Ovary (tissue), 9 donors: Measurements from ENCODE around the gene PI4K2B. TPM values are rescaled to one million over a fixed set of nuclear protein-coding genes. Genes with fewer than 3 reads are reported as not detected.
"Not testable (repeated sequence)": the region's sequence is repeated elsewhere in the genome, so short reads cannot be mapped to it uniquely, and the experiment has no call there.

ENCODE experiments used
- DNase-seq, 5 donors: peaks; one replicate each; pipeline ENCODE4 v3.0.0-alpha.2; 2019 to 2020
- H3K27ac ChIP-seq, 2 donors: fragments of 200-600 bp; one replicate each; pipeline versions ENCODE4 v1.5.1 to v1.8.0; 2019 to 2022
- H3K27me3 ChIP-seq: fragments of 200-600 bp; one replicate; pipeline ENCODE4 v1.8.0; 2022
- H3K36me3 ChIP-seq: fragments of 200-600 bp; sonication (generic); one replicate; pipeline ENCODE4 v1.5.1; 2019
- H3K4me1 ChIP-seq: one replicate; pipeline ENCODE4 v1.8.1; 2013; ENCODE audit warnings: mild to moderate bottlenecking, moderate library complexity; ENCODE audit not compliant: insufficient read depth
- H3K4me3 ChIP-seq: fragments of 200-600 bp; sonication (generic); one replicate; pipeline ENCODE4 v1.5.1; 2017
- H3K9me3 ChIP-seq, 2 donors: fragments of 200-600 bp in 1 of 2; sonication (generic) in 1 of 2; one replicate each; pipeline versions ENCODE4 v1.5.1 to v1.8.1; 2013 to 2019; ENCODE audit warnings: mild to moderate bottlenecking in 1 of 2, moderate library complexity in 1 of 2
- CTCF ChIP-seq, 3 donors: fragments of 450-650 bp in 2 of 3; fragments of 200-600 bp in 1 of 3; IDR thresholded peaks; one replicate each; pipeline versions ENCODE4 v1.5.1 to v1.8.0; 2016 to 2022; ENCODE audit warnings: antibody characterized with exemption in 3 of 3, mild to moderate bottlenecking in 1 of 3
- EP300 ChIP-seq: sonication (generic); formaldehyde crosslinking; IDR thresholded peaks from one replicate; pipeline ENCODE4 v1.6.1; 2017; ENCODE audit warnings: antibody characterized with exemption
- POLR2A ChIP-seq: fragments of 450-650 bp; IDR thresholded peaks from one replicate; pipeline ENCODE4 v1.6.1; 2017; ENCODE audit warnings: antibody characterized with exemption, mild to moderate bottlenecking, moderate library complexity
- WGBS, 3 donors: extraction: QIAGEN DNeasy Blood & Tissue Kit in 1 of 3; methylation state at CpG; one replicate each; pipeline versions ENCODE4 v1.1.5 to v1.1.7; 2013 to 2017; 5-methylcytosine and 5-hydroxymethylcytosine counted together
- intact Hi-C, 4 donors: fragments of 100-400 bp; cut with DNase I; formaldehyde crosslinking; loops; one replicate each; pipeline versions ENCODE4 v1.11.0 to v1.15.1; 2022 to 2023
- polyA plus RNA-seq, 2 donors: library from polyadenylated mRNA; stranded (reverse); fragments of 200-250 nt in 1 of 2; fragments of 350-450 nt in 1 of 2; fragmentation: Illumina TruSeq in 1 of 2; extraction: RNeasy Lipid Tissue Mini Kit (QIAGEN cat#74804) in 1 of 2; gene quantifications; one replicate each; pipeline ENCODE4 v1.2.3, GENCODE V29; 2013 to 2014
- small RNA-seq: library from RNA; depleted of rRNA; stranded (forward); fragments of <200 nt; gene quantifications from one replicate; pipeline ENCODE3, GENCODE V24; 2016
- total RNA-seq, 7 donors: library from RNA; depleted of rRNA in 2 of 7; stranded (reverse); fragments of >200 nt in 2 of 7; fragmentation: NEBNext Ultra II Directional in 3 of 7; extraction: Animal tissue kit (Norgen Biotek cat#: 25700) in 3 of 7; gene quantifications; one replicate each; pipeline versions ENCODE4 v1.1.0 to v1.2.4, GENCODE V29; 2016 to 2023
- donor health status: DM: no; HTN: no; CAD: no; lungs with moderate emphysema.
- donor health status: DM: no; HTN: no; CAD: no.
- donor health status: Bipolar disorder and iron deficiency.
- donor health status: DM: yes; HTN: yes; CAD: no.
- donor health status: DM: no; HTN: no; CAD: no.
- donor health status: DM: yes; HTN: yes; CAD: no.

The PI4K2B gene
- total and polyA plus RNA-seq, 9 donors, result 4.7 to 10.1 (median 8.9) TPM

DNA sequence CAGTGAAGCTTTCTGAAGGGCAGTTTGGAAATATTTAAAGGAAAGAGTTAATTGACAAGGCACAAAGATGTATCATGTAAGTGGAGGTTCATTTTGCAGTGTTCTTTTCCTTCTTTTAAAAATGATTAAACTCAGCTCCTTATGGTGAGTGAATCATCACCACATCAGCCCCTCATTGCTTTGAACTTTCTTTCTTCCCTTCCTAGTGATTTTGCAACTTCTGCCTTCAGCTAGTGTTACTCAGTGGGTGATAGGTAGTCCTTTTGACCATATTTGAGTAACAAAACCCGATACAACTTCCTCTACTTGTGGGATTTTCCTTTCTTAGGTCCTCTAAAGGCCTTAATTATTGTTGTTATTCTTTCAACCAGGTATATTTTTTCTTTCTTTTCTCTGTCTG is 86.9 kb downstream of the PI4K2B start:
- H3K27me3 ChIP-seq, result no peaks in the 10 kb centered on the region
- no peaks in the 10 kb centered on the region for H3K36me3 ChIP-seq
- no peak overlapping the region for H3K27ac ChIP-seq
- DNase-seq, result no peak
- WGBS, 3 donors, result 80 to 85% (median 84%) methylated on average over 1 of the region's 1 CpG
- no peak overlapping the region for H3K4me3 ChIP-seq
- no peak for TF ChIP-seq CTCF (IDR thresholded peaks at IDR 0.05)
- TF ChIP-seq POLR2A, result no peak
- no peak for TF ChIP-seq EP300
- no peaks in the 10 kb centered on the region for H3K9me3 ChIP-seq
- no peaks in the 10 kb centered on the region for H3K4me1 ChIP-seq
- intact Hi-C loops, result no loop called here

DNA sequence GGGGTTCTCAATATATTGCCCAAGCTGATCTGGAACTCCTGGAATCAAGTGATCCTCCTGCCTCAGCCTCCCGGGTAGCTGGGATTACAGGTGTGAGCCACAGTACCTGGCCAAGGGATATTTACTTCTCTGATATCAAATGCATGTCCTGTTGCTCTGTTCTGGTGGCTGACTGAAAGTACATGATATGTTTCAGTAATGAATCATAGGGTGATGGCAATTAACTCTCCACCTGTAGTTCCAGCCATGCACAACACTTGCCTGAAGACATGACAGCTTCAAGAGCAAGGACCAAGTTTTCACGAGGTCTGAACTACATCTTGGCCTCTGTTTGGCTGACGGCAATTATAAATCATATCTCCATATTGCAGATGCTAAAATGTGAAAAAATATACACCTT is 87.9 kb downstream of the PI4K2B start:
- no peak overlapping the region for H3K27ac ChIP-seq

DNA sequence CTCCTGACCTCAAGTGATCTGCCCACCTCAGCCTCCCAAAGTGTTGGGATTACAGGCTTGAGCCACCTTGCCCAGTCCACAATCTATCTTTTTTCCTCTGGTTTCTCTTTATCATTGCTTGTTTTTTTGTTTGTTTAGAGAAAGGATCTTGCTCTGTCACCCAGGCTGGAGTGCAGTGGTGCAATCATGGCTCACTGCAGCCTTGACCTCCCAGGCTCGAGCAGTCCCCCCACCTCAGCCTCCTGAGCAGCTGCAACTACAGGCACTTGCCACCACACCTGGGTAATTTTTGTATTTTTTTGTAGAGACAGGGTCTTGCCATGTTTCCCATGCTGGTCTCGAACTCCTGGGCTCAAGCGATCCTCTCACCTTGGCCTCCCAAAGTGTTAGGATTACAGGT is 94.6 kb downstream of the PI4K2B start:
- H3K4me3 ChIP-seq, H3K36me3 ChIP-seq, H3K27me3 ChIP-seq, intact Hi-C loops, H3K9me3 ChIP-seq, H3K27ac ChIP-seq, H3K4me1 ChIP-seq, DNase-seq: not testable (repeated sequence)
- WGBS, 3 donors, result 92 to 97% (median 96%) methylated on average over 3 of the region's 3 CpGs

More for the DNA sequence above, 87.9 kb downstream of the PI4K2B start:
- no peak for DNase-seq
- H3K4me1 ChIP-seq, result no peaks in the 10 kb centered on the region
- intact Hi-C loops, result no loop called here
- H3K27me3 ChIP-seq, result no peaks in the 10 kb centered on the region
- H3K36me3 ChIP-seq, result no peaks in the 10 kb centered on the region
- WGBS, 3 donors, result 89 to 93% (median 90%) methylated on average over 3 of the region's 3 CpGs
- no peaks in the 10 kb centered on the region for H3K9me3 ChIP-seq
- TF ChIP-seq EP300 (no peak), CTCF (IDR thresholded peaks at IDR 0.05) (no peak), POLR2A (no peak)
- no peak overlapping the region for H3K4me3 ChIP-seq

Small RNAs within 50 kb of the gene (small RNA-seq; reads per million reads assigned to genes)
- not detected for gene RF00004

Other genes starting within 250 kb of the PI4K2B start
- gene LGI2, start 203.1 kb upstream of the PI4K2B start, total RNA-seq, result 10 to 100 TPM in 1 of 7 donors, 1 to 10 TPM in 5, under 1 TPM in 1; 0.36 to 17.6 (median 1.9) TPM
- 10 to 100 TPM in 1 of 2 donors, 1 to 10 TPM in 1; 1.0 to 19.8 TPM for gene LGI2, start 203.1 kb upstream of the PI4K2B start, polyA plus RNA-seq
- 10 to 100 TPM in 3 of 7 donors, 1 to 10 TPM in 4; 4.0 to 11.0 (median 8.8) TPM for gene SEPSECS, start 73.6 kb upstream of the PI4K2B start, total RNA-seq
- 1 to 10 TPM; 4.7 to 5.5 TPM for gene SEPSECS, start 73.6 kb upstream of the PI4K2B start, polyA plus RNA-seq
- gene ZCCHC4, start 78.7 kb downstream of the PI4K2B start, total RNA-seq, result 10 to 100 TPM in 4 of 7 donors, 1 to 10 TPM in 3; 8.7 to 17.0 (median 10.5) TPM
- 1 to 10 TPM; 5.7 to 8.3 TPM for gene ZCCHC4, start 78.7 kb downstream of the PI4K2B start, polyA plus RNA-seq
- gene ANAPC4, start 143.2 kb downstream of the PI4K2B start, total RNA-seq, result 100 to 1,000 TPM in 1 of 7 donors, 10 to 100 TPM in 6; 27.6 to 106 (median 34.8) TPM
- 10 to 100 TPM; 18.7 to 22.4 TPM for gene ANAPC4, start 143.2 kb downstream of the PI4K2B start, polyA plus RNA-seq